NOMO-1 (cell line): ENCODE data around the gene PCDHB7.
"Not testable (repeated sequence)": the region's sequence is repeated elsewhere in the genome, so short reads cannot be mapped to it uniquely, and the experiment has no call there.

ENCODE experiments used
- DNase-seq, 2 experiments: peaks; one replicate each; lab custom pipeline; 2025; ENCODE audit not compliant: unreplicated experiment in 2 of 2; lab: John Stamatoyannopoulos, UW

Gene PCDHB7

GRCh38 chr5:141179876-141180275 is 7.4 kb downstream of the PCDHB7 start:
- not testable (repeated sequence) for DNase-seq

- no peak for DNase-seq
Measured at GRCh38 chr5:141180313-141180712, 7.9 kb downstream of the PCDHB7 start.

GRCh38 chr5:141182248-141182647 is 9.8 kb downstream of the PCDHB7 start, which contains the start of gene PCDHB16:
Gene PCDHB16, plus strand, starts transcription at chr5:141182387. Its CDS starts 173 bp downstream, at chr5:141182560.
- no peak for DNase-seq

- DNase-seq, result not testable (repeated sequence)
Measured at GRCh38 chr5:141184117-141184855, 11.8 kb downstream of the PCDHB7 start.

GRCh38 chr5:141186897-141187512 is 14.6 kb downstream of the PCDHB7 start, which contains the start of gene PCDHB9:
Gene PCDHB9, plus strand, starts transcription at chr5:141187161. Its CDS starts 158 bp downstream, at chr5:141187319.
- no peak for DNase-seq

- DNase-seq, result not testable (repeated sequence)
Measured at GRCh38 chr5:141188682-141189081, 16.2 kb downstream of the PCDHB7 start.

GRCh38 chr5:141189131-141189530 is 16.7 kb downstream of the PCDHB7 start:
- not testable (repeated sequence) for DNase-seq

GRCh38 chr5:141192110-141192725 is 19.8 kb downstream of the PCDHB7 start, which contains the start of gene PCDHB10:
Gene PCDHB10, plus strand, starts transcription at chr5:141192353. Its CDS starts 200 bp downstream, at chr5:141192553.
- DNase-seq, result no peak

- DNase-seq, result not testable (repeated sequence)
Measured at GRCh38 chr5:141194332-141194731, 21.9 kb downstream of the PCDHB7 start.

- DNase-seq, result no peak
Measured at GRCh38 chr5:141196363-141196762, 23.9 kb downstream of the PCDHB7 start.

GRCh38 chr5:141199359-141200235 is 27.2 kb downstream of the PCDHB7 start, which contains the start of gene PCDHB11:
Gene PCDHB11, plus strand, starts transcription at chr5:141199627. Its CDS starts 148 bp downstream, at chr5:141199775.
- peak in 1 of 2 experiments; percentile 10 for DNase-seq

GRCh38 chr5:141201126-141201525 is 28.7 kb downstream of the PCDHB7 start:
- not testable (repeated sequence) for DNase-seq

GRCh38 chr5:141201646-141202045 is 29.2 kb downstream of the PCDHB7 start:
- not testable (repeated sequence) for DNase-seq

- no peak for DNase-seq
Measured at GRCh38 chr5:141208478-141208877, 36.0 kb downstream of the PCDHB7 start, which contains the start of gene PCDHB12. Gene PCDHB12, plus strand, starts transcription at chr5:141208719. Its CDS starts 189 bp downstream, at chr5:141208908.

GRCh38 chr5:141210281-141210680 is 37.8 kb downstream of the PCDHB7 start:
- not testable (repeated sequence) for DNase-seq

GRCh38 chr5:141210849-141211248 is 38.4 kb downstream of the PCDHB7 start:
- DNase-seq, result not testable (repeated sequence)

GRCh38 chr5:141213656-141214339 is 41.4 kb downstream of the PCDHB7 start, which contains the start of gene PCDHB13:
Gene PCDHB13, plus strand, starts transcription at chr5:141213919. Its CDS starts 205 bp downstream, at chr5:141214124.
- not testable (repeated sequence) for DNase-seq

GRCh38 chr5:141214583-141214982 is 42.1 kb downstream of the PCDHB7 start:
- not testable (repeated sequence) for DNase-seq

GRCh38 chr5:141215504-141215903 is 43.1 kb downstream of the PCDHB7 start:
- not testable (repeated sequence) for DNase-seq
